ENCODE results near the gene TUBB6.

TUBB6 gene

GRCh38 chr18:12307701-12308385 is at the start of gene TUBB6:
TUBB6 (plus strand) TSS chr18:12308241; CDS start chr18:12308293, 52 bp downstream.
- DNase-seq (ENCODE audit: low spot score) = peak; percentile 96

- no peak for DNase-seq (ENCODE audit: low spot score)
These were observed 49.0 kb upstream of the TUBB6 start for GRCh38 chr18:12258719-12259705.

GRCh38 chr18:12262748-12263147 is 45.3 kb upstream of the TUBB6 start:
- DNase-seq (ENCODE audit: low spot score) = no peak

- no peak for DNase-seq (ENCODE audit: low spot score)
These were observed 43.2 kb upstream of the TUBB6 start for GRCh38 chr18:12264864-12265263.

- peak; percentile 91 for DNase-seq (ENCODE audit: low spot score)
These were observed 36.4 kb upstream of the TUBB6 start for GRCh38 chr18:12271376-12272235.

- no peak for DNase-seq (ENCODE audit: low spot score)
These were observed 33.2 kb upstream of the TUBB6 start for GRCh38 chr18:12274793-12275192.

GRCh38 chr18:12276736-12277554 is 31.1 kb upstream of the TUBB6 start:
- no peak for DNase-seq (ENCODE audit: low spot score)

GRCh38 chr18:12278215-12278671 is 29.8 kb upstream of the TUBB6 start:
- DNase-seq (ENCODE audit: low spot score) = no peak

GRCh38 chr18:12278741-12279682 is 29.0 kb upstream of the TUBB6 start:
- DNase-seq (ENCODE audit: low spot score) = peak; percentile 91

- DNase-seq (ENCODE audit: low spot score) = no peak
These were observed 28.1 kb upstream of the TUBB6 start for GRCh38 chr18:12279781-12280531.

- DNase-seq (ENCODE audit: low spot score) = no peak
These were observed 26.2 kb upstream of the TUBB6 start for GRCh38 chr18:12281861-12282260.

- peak; percentile 70 for DNase-seq (ENCODE audit: low spot score)
These were observed 25.5 kb upstream of the TUBB6 start for GRCh38 chr18:12282442-12283039.

GRCh38 chr18:12283256-12283655 is 24.8 kb upstream of the TUBB6 start:
- DNase-seq (ENCODE audit: low spot score) = no peak

- DNase-seq (ENCODE audit: low spot score) = no peak
These were observed 24.4 kb upstream of the TUBB6 start for GRCh38 chr18:12283666-12284065.

GRCh38 chr18:12287131-12287681 is 20.8 kb upstream of the TUBB6 start:
- no peak for DNase-seq (ENCODE audit: low spot score)

- DNase-seq (ENCODE audit: low spot score) = peak; percentile 94
These were observed 20.2 kb upstream of the TUBB6 start for GRCh38 chr18:12287684-12288402.

GRCh38 chr18:12288403-12288755 is 19.7 kb upstream of the TUBB6 start:
- no peak for DNase-seq (ENCODE audit: low spot score)

- no peak for DNase-seq (ENCODE audit: low spot score)
These were observed 18.0 kb upstream of the TUBB6 start for GRCh38 chr18:12290086-12290485.

Measured in AG08396 (cell line).